Adrenal gland (tissue), 12 donors: ENCODE results near the gene GOLT1A. TPM values are rescaled to one million over a fixed set of nuclear protein-coding genes. Genes with fewer than 3 reads are reported as not detected.

ENCODE experiments used
- DNase-seq, 7 donors: peaks; one replicate each; pipeline ENCODE4 v3.0.0-alpha.2; 2019 to 2020
- H3K27ac ChIP-seq, 5 donors: fragments of 200-600 bp; sonication (generic) in 4 of 5; 1 replicate in 3 of 5; 2 replicates in 2 of 5; pipeline versions ENCODE4 v1.5.1 to v1.8.0; 2016 to 2020; ENCODE audit warnings: mild to moderate bottlenecking in 1 of 5
- H3K27me3 ChIP-seq: fragments of 200-600 bp; 2 replicates; pipeline ENCODE4 v1.8.0; 2021
- H3K36me3 ChIP-seq, 2 donors: fragments of 200-600 bp; replicated peaks in 1 of 2; 1 replicate in 1 of 2; 2 replicates in 1 of 2; pipeline versions ENCODE4 v1.5.1 to v1.8.0; 2018 to 2022
- H3K4me1 ChIP-seq, 2 donors: fragments of 200-600 bp; replicated peaks in 1 of 2; 1 replicate in 1 of 2; 2 replicates in 1 of 2; pipeline versions ENCODE4 v1.5.1 to v1.8.0; 2018 to 2021
- H3K4me3 ChIP-seq, 4 donors: fragments of 200-600 bp; sonication (generic) in 3 of 4; one replicate each; pipeline ENCODE4 v1.5.1; 2016 to 2018
- H3K9me3 ChIP-seq, 3 donors: fragments of 200-600 bp; sonication (generic) in 1 of 3; replicated peaks in 1 of 3; 1 replicate in 2 of 3; 2 replicates in 1 of 3; pipeline versions ENCODE4 v1.5.1 to v1.8.0; 2016 to 2021
- CTCF ChIP-seq, 6 experiments: fragments of 450-650 bp in 4 of 6; fragments of 200-600 bp in 2 of 6; sonication (generic) in 1 of 6; IDR thresholded peaks; 1 replicate in 5 of 6; 2 replicates in 1 of 6; pipeline versions ENCODE4 v1.5.1 to v1.8.0; 2016 to 2021; ENCODE audit warnings: antibody characterized with exemption in 6 of 6, mild to moderate bottlenecking in 2 of 6, moderate library complexity in 1 of 6
- POLR2A ChIP-seq, 2 donors: fragments of 450-650 bp; IDR thresholded peaks; one replicate each; pipeline ENCODE4 v1.6.1; 2017; ENCODE audit warnings: antibody characterized with exemption in 2 of 2, mild to moderate bottlenecking in 2 of 2, moderate library complexity in 1 of 2
- WGBS, 4 donors: extraction: QIAGEN DNeasy Blood & Tissue Kit in 2 of 4; methylation state at CpG; one replicate each; pipeline versions ENCODE4 v1.1.5 to v1.1.7; 2013 to 2017; 5-methylcytosine and 5-hydroxymethylcytosine counted together
- intact Hi-C, 2 donors: fragments of 100-400 bp; cut with DNase I; formaldehyde crosslinking; loops; one replicate each; pipeline versions ENCODE4 v1.14.1 to v1.15.0; 2022 to 2023
- polyA plus RNA-seq, 3 donors: library from polyadenylated mRNA; stranded (reverse); fragments of 200-250 nt in 2 of 3; fragments of 350-450 nt in 1 of 3; fragmentation: Illumina TruSeq in 1 of 3; extraction: RNeasy Lipid Tissue Mini Kit (QIAGEN cat#74804) in 1 of 3; gene quantifications; one replicate each; pipeline ENCODE4 v1.2.3, GENCODE V29; 2013 to 2014
- total RNA-seq, 9 donors: library from RNA; depleted of rRNA in 4 of 9; stranded (reverse); fragments of >200 nt in 4 of 9; fragments of 120-200 nt in 1 of 9; fragmentation: NEBNext Ultra II Directional in 1 of 9; extraction: Animal tissue kit (Norgen Biotek cat#: 25700) in 1 of 9; gene quantifications; one replicate each; pipeline versions ENCODE4 v1.1.0 to v1.2.4, GENCODE V29; 2013 to 2023
- donor health status: healthy with polysubstance abuse.
- donor health status: Bipolar disorder and iron deficiency.
- donor health status: DM: yes; HTN: yes; CAD: no.
- donor health status: DM: no; HTN: no; CAD: no.
- donor health status: DM: no; HTN: no; CAD: no.
- donor health status: DM: yes; HTN: yes; CAD: no.

Gene GOLT1A
- total and polyA plus RNA-seq, 12 donors, result 0.17 to 0.32 (median 0.31) TPM; not detected in 9

GRCh38 chr1:204194080-204194479, 19.7 kb downstream of the GOLT1A start:
- Histone ChIP-seq H3K27me3 (peaks cover 6% of the 10 kb centered on the region), H3K36me3 (no peaks in the 10 kb centered on the region), H3K27ac (no peak overlapping the region), H3K9me3 (no peaks in the 10 kb centered on the region), H3K4me1 (no peaks in the 10 kb centered on the region), H3K4me3 (no peak overlapping the region)
- WGBS, 4 donors, result 83 to 91% (median 87%) methylated on average over 2 of the region's 2 CpGs
- intact Hi-C loops, result no loop called here
- no peak for DNase-seq
- TF ChIP-seq CTCF (IDR thresholded peaks at IDR 0.05) (no peak), POLR2A (IDR thresholded peaks at IDR 0.05) (no peak)

GRCh38 chr1:204192589-204193352, 21.0 kb downstream of the GOLT1A start:
- intact Hi-C loops, result no loop called here
- H3K27me3 ChIP-seq, result peaks cover 15% of the 10 kb centered on the region
- H3K36me3 ChIP-seq, result no peaks in the 10 kb centered on the region
- 74 to 82% (median 79%) methylated on average over 3 of the region's 3 CpGs for WGBS, 4 donors
- H3K4me1 ChIP-seq, result no peaks in the 10 kb centered on the region
- H3K9me3 ChIP-seq, result no peaks in the 10 kb centered on the region
- TF ChIP-seq CTCF (IDR thresholded peaks at IDR 0.05) (no peak), POLR2A (IDR thresholded peaks at IDR 0.05) (no peak)
- DNase-seq, result no peak
- no peak overlapping the region for H3K27ac ChIP-seq
- H3K4me3 ChIP-seq, result no peak overlapping the region

- no peak for DNase-seq
- no peaks in the 10 kb centered on the region for H3K4me1 ChIP-seq
- no peak overlapping the region for H3K4me3 ChIP-seq
- 88 to 95% (median 94%) methylated on average over 2 of the region's 2 CpGs for WGBS, 4 donors
- no peaks in the 10 kb centered on the region for H3K9me3 ChIP-seq
- peaks cover 19% of the 10 kb centered on the region for H3K27me3 ChIP-seq
- no peaks in the 10 kb centered on the region for H3K36me3 ChIP-seq
- TF ChIP-seq CTCF (IDR thresholded peaks at IDR 0.05), result no peak
- no peak for TF ChIP-seq POLR2A (IDR thresholded peaks at IDR 0.05)
- intact Hi-C loops, result no loop called here
- H3K27ac ChIP-seq, result no peak overlapping the region
Measured at GRCh38 chr1:204192046-204192445, 21.7 kb downstream of the GOLT1A start.

- Histone ChIP-seq H3K4me1 (no peaks in the 10 kb centered on the region), H3K27me3 (peaks cover 19% of the 10 kb centered on the region), H3K9me3 (no peaks in the 10 kb centered on the region), H3K4me3 (no peak overlapping the region), H3K27ac (no peak overlapping the region), H3K36me3 (no peaks in the 10 kb centered on the region)
- no peak for DNase-seq
- no peak for TF ChIP-seq POLR2A (IDR thresholded peaks at IDR 0.05)
- TF ChIP-seq CTCF (IDR thresholded peaks at IDR 0.05), result no peak
- intact Hi-C loops, result no loop called here
- 77 to 97% (median 89%) methylated on average over 5 to 7 of the region's 7 CpGs for WGBS, 4 donors
Measured at GRCh38 chr1:204191456-204191855, 22.3 kb downstream of the GOLT1A start.
